Measurements from ENCODE around the gene SH2D3C.

The SH2D3C gene

GRCh38 chr9:127722055-127722745 is 56.3 kb downstream of the SH2D3C start:
- no peak for TF ChIP-seq CTCF (IDR thresholded peaks at IDR 0.05; ENCODE audit: extremely low read depth, insufficient read depth, missing control alignments)
- no peak for DNase-seq (ENCODE audit: low spot score)
- in situ Hi-C loops (cut with MboI; ENCODE audit: low pct_unique_long_range_greater_than_20kb, low sequenced_read_pairs, unreplicated experiment), result no loop called here

GRCh38 chr9:127721391-127721821 is 57.1 kb downstream of the SH2D3C start:
- no peak for TF ChIP-seq CTCF (IDR thresholded peaks at IDR 0.05; ENCODE audit: extremely low read depth, insufficient read depth, missing control alignments)
- DNase-seq (ENCODE audit: low spot score), result no peak
- in situ Hi-C loops (cut with MboI; ENCODE audit: low pct_unique_long_range_greater_than_20kb, low sequenced_read_pairs, unreplicated experiment), result no loop called here

- in situ Hi-C loops (cut with MboI; ENCODE audit: low pct_unique_long_range_greater_than_20kb, low sequenced_read_pairs, unreplicated experiment), result no loop called here
- DNase-seq (ENCODE audit: low spot score), result no peak
- no peak for TF ChIP-seq CTCF (IDR thresholded peaks at IDR 0.05; ENCODE audit: extremely low read depth, insufficient read depth, missing control alignments)
Observed at GRCh38 chr9:127720865-127721227, 57.6 kb downstream of the SH2D3C start.

DNA sequence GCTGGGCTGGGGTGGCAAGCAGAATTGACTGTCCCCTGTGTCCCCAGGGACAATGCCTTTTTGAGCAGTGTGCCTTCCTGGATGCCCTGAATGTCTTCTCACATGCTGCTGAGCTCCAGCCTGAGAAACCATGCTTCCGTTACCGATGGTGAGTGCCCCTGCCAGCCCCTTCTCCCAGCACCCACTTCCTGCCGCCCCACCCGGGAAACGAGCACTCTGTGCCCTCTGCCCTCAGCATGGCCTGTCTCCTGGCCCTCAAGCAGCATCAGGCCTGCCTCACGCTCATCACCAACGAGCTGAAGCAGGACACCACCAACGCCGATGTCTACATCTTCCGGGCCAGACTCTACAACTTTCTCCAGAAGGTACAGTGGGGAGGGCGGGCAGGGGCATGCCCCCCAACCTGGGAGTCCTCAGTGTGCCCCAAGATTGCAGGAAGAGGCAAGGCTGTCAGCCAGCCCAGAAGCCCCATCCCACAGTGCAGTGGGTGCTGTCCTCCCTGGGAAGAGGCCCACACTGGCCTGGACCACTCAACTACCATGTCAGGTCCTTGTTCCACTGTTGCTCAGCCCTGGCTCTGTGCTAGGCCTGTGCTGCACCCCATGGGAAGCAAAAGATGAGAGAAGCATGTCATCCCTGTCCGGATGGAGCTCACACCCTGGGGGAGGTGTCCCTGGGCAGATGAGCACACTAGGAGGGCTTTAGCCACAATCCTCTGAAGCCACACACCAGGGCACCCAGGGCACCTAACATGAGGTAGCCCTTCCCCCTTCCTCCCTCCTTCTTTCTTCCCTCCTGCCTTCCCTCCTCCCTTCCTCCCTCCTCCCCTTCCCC is 58.2 kb downstream of the SH2D3C start:
- no peak for DNase-seq (ENCODE audit: low spot score)
- in situ Hi-C loops (cut with MboI; ENCODE audit: low pct_unique_long_range_greater_than_20kb, low sequenced_read_pairs, unreplicated experiment), result no loop called here
- TF ChIP-seq CTCF (IDR thresholded peaks at IDR 0.05; ENCODE audit: extremely low read depth, insufficient read depth, missing control alignments), result no peak

DNA sequence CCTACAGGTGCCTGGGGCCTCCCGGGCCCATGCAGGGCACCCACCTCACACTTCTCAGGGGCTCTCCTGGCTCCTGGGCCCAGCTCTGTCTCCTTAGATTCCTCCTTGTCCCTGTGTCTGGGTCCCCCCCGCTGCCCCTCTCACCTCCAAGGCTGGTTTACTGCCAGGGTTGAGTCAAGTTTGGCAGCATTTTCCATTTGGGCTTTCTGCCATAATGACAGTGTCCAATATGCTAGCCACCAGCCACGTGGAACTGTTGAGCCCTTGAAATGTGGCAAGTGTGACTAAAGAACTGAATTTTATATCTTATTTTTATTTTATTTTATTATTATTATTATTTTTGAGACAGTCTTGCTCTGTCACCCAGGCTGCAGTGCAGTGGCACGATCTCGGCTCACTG is 60.7 kb downstream of the SH2D3C start:
- in situ Hi-C loops (cut with MboI; ENCODE audit: low pct_unique_long_range_greater_than_20kb, low sequenced_read_pairs, unreplicated experiment), result no loop called here
- no peak for DNase-seq (ENCODE audit: low spot score)
- TF ChIP-seq CTCF (IDR thresholded peaks at IDR 0.05; ENCODE audit: extremely low read depth, insufficient read depth, missing control alignments), result no peak

DNA sequence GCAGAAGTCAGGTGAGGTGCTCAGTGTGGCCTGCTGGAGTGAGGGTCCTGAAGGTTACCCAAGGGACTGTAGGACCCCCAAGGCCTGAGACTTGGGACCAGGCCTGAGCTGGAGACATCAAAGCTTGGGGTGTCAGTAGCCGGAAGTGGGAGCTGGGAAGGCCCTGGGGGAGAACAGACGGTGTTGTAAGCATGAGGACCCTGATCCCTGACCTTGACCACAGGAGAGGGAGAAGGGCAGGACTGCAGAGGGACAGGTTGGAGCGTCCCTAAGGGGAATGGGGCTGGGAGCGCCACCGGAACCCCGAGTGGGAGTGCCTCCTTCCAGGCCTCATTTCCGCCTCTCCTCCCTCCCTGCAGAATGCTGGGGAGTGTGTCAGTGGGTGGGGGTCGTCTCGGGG is 62.1 kb downstream of the SH2D3C start:
- no peak for DNase-seq (ENCODE audit: low spot score)
- in situ Hi-C loops (cut with MboI; ENCODE audit: low pct_unique_long_range_greater_than_20kb, low sequenced_read_pairs, unreplicated experiment), result no loop called here
- no peak for TF ChIP-seq CTCF (IDR thresholded peaks at IDR 0.05; ENCODE audit: extremely low read depth, insufficient read depth, missing control alignments)

Measured in GM13977 (cell line).